Stomach (tissue), 4 donors: Measurements from ENCODE around the gene MIP.
"Not testable (repeated sequence)": the region's sequence is repeated elsewhere in the genome, so short reads cannot be mapped to it uniquely, and the experiment has no call there.

ENCODE experiments used
- CTCF ChIP-seq, 7 experiments: fragments of 450-650 bp in 4 of 7; fragments of 200-600 bp in 3 of 7; sonication (generic) in 3 of 7; IDR thresholded peaks; one replicate each; pipeline ENCODE4 v1.5.1; 2016 to 2019; ENCODE audit warnings: antibody characterized with exemption in 7 of 7, control low read depth in 2 of 7, mild to moderate bottlenecking in 1 of 7
- POLR2AphosphoS5 ChIP-seq, 3 donors: sonication (generic); formaldehyde crosslinking; IDR thresholded peaks; one replicate each; pipeline ENCODE4 v1.6.1; 2016; ENCODE audit warnings: antibody characterized with exemption in 3 of 3

DNA sequence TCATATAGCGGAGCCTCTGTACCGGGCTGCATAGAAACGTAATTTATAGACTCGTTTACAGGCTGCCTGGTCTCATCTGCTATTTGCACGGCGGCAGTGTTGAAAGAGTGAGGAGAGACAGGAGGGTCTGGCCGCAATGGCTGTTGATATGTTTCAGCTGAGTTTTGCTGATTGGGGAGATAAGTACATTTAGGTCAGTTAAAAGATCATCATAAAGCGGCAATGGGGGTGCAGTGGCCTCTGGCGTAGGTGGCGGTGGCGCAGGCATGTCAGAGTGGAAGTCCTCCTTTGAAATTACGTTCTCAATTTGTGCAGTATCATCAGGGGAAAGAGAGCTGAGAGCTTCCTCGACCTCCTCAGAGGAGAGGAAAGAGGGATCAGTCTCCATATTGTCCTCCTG is 45.4 kb upstream of the MIP start:
- TF ChIP-seq CTCF, POLR2AphosphoS5 (IDR thresholded peaks at IDR 0.05): not testable (repeated sequence)
